HG03175 (cell line): Measurements from ENCODE around the gene ABCC1.
"Not testable (repeated sequence)": the region's sequence is repeated elsewhere in the genome, so short reads cannot be mapped to it uniquely, and the experiment has no call there.

Experiments
- ATAC-seq: cut with Tn5 transposase; IDR thresholded peaks from one replicate; pipeline ENCODE4 v1.9.1; 2021; ENCODE audit warnings: mild to moderate bottlenecking, moderate library complexity; ENCODE audit not compliant: unreplicated experiment

ABCC1 gene

GRCh38 chr16:16148755-16149154 lies 199.3 kb downstream of the ABCC1 start:
- no peak for ATAC-seq

- ATAC-seq = no peak
Observed at GRCh38 chr16:16149710-16150116, 200.3 kb downstream of the ABCC1 start.

DNA sequence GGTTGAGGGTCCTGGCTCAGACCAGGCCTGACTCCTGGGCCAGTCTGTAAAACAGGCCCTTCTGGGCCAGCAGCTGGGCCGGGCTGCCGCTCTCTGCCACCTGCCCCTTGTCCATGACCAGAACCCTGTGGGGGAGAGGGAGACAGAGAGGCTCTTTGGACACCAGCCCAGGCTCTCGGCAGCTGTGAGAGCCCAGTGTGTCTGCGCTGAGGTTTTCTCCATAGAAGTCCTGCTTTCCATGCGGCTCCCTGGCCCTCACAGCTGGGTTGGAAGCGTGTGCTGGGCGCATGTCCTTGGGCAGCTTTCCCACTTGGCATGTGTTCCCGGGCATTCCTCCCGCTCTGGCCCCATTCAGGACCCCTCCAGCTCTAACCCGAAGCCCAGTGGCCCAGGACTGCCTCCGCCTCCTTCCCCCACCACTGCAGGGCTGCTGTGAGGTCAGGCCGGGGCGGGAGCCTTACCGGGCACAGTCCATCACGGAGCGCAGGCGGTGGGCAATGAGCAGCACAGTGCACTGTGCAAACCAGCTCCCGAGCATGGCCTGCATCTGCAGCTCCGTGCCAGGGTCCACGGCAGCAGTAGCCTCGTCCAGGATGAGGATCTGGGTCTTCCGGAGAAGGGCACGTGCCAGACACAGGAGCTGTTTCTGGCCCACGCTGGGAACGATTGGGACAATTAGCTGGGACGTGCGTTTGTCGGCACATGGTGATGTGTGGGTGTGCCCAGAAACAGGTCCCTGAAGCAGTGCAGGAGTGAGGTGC lies 200.9 kb downstream of the ABCC1 start:
- no peak for ATAC-seq

DNA sequence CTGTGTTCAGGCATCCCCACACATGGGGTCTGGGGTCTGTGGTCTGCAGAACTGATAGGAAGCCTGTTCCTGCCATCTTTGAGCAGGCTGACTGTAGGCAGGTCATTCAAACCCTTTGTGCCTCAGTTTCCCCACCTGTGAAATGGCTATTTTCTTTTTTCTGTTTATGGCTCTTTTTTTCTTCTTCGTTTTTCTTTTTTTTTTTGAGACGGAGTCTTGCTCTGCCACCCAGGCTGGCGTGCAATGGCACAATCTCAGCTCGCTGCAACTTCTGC lies 201.4 kb downstream of the ABCC1 start:
- no peak for ATAC-seq

GRCh38 chr16:16151315-16151714 lies 201.9 kb downstream of the ABCC1 start:
- no peak for ATAC-seq

DNA sequence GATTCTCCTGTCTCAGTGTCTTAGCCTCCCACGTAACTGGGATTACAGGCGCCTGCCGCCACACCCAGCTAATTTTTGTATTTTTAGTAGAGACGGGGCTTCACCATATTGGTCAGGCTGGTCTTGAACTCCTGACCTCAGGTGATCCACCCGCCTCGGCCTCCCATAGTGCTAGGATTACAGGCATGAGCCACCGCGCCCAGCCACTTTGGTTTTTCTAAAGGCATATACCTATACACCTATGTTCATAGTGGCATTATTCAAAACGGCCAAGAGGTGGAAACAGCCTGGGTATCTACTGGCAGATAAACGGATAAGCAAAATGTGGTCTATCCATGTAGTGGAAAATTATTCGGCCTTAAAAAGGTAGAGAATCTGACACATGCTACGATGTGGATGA lies 203.6 kb downstream of the ABCC1 start:
- ATAC-seq = not testable (repeated sequence)

DNA sequence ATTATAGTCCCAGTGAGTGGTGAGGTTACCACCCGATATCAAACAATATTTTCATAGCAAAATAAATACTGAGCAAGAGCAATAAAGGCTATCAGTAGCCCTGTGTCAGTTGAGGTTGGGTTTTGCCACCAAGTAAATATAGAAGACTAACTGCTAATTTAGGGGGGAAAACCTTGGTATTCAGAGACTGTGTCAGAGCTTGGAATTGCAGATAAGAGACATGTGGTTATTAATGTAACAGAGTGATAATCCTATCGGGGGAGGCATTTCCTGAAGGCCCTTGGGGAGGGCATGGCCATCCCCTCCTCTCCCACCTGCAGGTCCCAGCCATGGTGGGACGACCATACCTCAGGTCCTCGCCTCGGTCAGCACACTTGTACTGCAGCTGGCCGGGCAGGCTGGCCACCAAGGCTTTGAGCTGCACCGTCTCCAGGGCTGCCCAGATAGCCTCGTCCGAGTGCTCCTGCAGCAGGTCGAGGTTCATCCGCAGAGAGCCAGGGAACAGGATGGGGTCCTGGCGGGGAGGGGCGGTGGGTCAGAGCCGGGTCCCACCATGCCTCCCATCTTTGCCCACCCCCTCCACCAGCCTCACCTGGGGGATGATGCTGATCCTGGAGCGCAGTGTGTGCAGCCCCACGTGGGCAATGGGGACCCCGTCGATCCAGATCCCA lies 205.0 kb downstream of the ABCC1 start:
- no peak for ATAC-seq

GRCh38 chr16:16155234-16155633 lies 205.8 kb downstream of the ABCC1 start:
- no peak for ATAC-seq

DNA sequence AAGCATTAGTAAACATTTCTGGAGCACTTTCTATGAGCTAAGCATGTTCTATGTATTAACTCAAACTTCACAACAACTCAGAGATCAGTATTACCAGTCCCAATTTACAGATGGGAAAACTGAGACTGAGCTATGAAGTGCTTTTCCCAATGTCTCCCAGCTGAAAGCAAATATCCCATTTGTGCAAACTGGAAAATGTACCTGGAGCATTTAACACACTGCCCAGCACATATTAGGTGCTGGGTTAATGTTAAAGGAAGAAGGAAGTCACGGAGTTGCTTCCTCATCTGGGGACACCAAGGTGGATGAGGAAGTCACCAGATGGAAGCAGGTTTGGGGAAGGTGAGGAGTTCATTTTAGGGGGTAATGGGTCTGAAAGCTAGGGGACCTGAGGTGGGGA lies 207.8 kb downstream of the ABCC1 start:
- no peak for ATAC-seq

DNA sequence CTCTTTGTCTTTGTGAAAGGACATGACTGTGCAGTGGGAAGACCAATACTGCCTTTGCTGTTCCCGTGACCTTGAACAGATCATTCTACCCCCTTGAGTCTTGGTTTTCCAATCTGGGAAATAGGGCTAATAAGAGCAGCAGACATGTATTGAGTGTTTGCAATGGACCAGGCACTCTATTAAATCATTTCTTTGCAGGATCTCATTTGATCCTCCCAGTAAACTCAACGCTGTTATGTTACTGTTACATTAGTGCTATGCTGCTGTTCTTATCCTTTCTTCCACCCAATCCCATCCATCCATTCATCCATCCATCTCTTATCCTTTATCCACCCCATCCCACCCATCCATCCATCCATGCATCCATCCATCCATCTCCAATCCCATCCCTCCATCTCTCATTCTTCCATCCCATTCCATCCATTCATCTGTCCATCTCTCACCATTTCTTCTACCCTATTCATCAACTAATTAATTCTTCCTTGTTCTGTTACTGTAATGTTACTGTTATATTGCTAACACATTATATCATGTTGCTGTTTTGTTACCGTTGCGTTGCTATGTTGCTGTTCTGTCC lies 208.8 kb downstream of the ABCC1 start:
- no peak for ATAC-seq

DNA sequence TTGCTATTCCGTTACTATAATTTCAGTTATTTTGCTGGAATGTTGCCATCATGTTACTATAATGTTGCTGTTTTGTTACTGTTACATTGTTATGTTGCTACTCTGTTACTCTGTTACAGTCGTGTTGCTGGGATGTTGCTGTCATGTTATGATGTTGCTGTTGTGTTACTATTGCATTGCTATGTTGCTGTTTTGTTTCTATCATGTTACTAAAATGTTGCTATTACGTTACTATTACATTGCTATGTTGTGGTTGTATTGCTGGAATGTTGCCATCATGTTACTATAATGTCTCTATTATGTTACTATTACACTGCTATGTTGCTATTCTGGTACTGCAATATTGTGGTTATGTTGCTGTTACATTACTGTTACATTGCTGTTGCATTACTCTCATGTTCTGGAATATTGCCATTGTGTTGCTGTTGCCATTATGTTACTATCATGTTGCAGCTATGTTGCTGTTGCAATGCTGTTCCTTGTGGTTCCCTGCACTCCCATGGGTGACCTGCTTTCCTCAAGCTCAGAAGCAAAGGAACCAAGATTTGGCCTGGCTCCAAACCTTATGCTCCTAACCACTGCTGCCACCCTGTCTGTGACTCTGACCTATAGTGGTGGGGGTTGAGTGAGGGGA lies 209.4 kb downstream of the ABCC1 start:
- no peak for ATAC-seq

DNA sequence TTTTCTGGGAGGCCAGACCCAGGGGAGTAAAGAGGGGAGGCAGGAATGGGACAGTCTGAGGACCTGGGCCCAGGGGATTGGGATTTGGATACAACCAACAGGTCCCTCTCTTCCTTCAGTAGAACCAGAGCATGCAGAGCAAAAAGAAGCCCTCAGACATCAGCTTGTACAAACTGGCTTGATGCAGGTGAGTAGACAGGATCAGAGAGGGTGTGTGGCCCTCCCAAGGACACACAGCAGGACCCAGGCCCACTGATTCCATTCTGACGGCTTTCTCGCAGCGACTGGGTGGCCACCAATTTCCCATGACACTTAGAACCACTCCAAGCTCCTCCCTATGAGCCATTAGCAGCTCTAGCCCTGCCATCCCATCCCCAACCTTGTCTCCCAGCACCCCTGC lies 210.2 kb downstream of the ABCC1 start:
- ATAC-seq = no peak

DNA sequence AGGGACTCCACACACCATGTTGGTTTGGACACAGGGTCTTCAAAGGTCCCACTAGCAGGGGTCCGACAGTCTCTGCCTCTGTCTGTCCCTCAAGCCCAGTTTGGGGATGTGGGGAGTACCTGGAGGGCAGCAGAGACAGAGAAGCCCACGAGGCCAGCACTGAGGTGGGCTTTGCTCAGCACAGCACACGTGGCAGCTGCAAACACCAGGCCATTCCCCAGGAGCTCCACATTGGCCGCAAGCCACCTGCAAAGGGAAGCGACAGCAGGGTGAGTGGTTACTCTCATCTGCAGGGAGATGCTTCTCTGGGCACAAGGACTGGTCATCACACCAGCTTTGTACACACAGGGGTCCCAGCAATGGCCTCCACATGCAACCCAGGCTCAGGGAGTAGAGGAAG lies 211.9 kb downstream of the ABCC1 start:
- ATAC-seq = no peak

DNA sequence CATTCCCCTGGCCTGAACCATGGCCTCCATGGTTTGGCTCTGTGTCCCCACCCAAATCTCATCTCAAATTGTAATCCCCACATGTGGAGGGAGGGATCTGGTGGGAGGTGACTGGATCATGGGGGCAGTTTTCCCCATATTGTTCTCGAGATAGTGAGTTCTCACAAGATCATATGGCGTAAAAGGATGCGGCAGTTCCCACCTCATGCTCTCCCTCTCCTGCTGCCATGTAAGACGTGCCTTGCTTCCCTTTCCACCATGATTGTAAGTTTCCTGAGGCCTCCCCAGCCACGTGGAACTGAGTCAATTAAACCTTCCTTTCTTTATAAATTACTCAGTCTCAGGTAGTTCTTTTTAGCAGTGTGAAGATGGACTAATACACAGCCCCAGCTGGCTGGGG lies 212.4 kb downstream of the ABCC1 start:
- ATAC-seq = not testable (repeated sequence)

- no peak for ATAC-seq
Observed at GRCh38 chr16:16162591-16162990, 213.2 kb downstream of the ABCC1 start.

DNA sequence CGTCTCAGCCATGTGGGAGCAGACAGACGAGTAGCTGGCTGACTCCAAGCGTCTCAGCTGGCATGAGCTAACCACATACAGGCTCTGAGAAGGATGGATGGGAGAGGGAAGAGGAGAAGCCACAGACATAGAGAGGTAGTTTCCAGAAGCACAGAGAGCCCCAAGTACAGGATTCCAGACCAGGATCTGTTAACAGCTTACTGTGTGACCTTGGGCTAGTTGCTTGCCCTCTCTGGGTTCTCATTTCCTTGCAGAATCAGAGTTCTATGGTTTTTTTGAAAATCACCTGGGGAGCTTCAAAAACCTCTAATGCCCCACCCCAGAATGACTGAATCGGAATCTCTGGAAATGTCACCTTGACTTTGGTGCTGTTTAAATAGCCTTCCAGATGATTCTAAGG lies 213.7 kb downstream of the ABCC1 start:
- ATAC-seq = no peak

- ATAC-seq = no peak
Observed at GRCh38 chr16:16163571-16163970, 214.2 kb downstream of the ABCC1 start.

GRCh38 chr16:16164243-16164642 lies 214.8 kb downstream of the ABCC1 start:
- no peak for ATAC-seq

- ATAC-seq = no peak
Observed at GRCh38 chr16:16166085-16166484, 216.7 kb downstream of the ABCC1 start.

DNA sequence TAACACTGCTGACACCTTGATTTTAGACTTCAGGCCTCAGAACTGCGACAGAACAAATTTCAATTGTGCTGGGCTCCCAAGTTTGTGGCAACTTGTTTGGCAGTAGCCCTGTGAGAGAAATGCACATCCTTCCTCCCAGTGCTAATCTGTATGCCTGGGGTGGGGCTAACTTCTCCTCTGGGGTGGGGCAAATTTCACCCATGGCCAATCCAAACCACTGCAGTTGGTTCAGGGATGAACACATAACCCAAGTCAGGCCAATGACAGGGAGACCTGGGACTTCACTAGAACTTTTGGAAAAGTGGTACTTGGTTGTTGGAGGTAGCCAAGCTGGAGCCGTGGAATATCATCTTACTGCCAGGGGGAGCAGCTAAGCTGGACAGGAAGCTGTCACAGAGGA lies 217.5 kb downstream of the ABCC1 start:
- ATAC-seq = no peak

- no peak for ATAC-seq
Observed at GRCh38 chr16:16167927-16168326, 218.5 kb downstream of the ABCC1 start.

DNA sequence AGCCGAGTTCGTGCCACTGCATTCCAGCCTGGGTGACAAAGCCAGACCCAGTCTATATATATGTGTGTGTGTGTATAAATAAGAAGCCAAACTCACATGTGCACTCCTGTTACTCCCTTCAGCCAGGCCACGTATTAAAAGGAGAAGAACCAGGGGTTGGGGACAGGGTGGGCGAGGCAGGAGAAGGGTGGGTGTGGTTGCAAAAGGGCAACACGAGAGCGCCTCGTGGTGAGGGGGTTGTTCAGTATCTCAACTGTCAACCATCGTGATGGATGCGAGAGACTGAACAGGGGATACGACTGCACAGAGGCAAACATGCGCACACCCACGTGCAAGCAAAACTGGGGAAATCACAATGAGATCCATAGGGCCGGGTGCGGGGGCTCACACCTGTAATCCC lies 219.0 kb downstream of the ABCC1 start:
- ATAC-seq = no peak
